Nucleus accumbens (tissue), 56 donors: ENCODE data around the gene DMRTB1.
A peak's percentile ranks its signal among the peaks of the same experiment; 100 is the strongest.

ENCODE experiments used
- DNase-seq, 56 donors: peaks; one replicate each; lab custom pipeline; 2025; lab: John Stamatoyannopoulos, UW

DMRTB1 gene

GRCh38 chr1:53462769-53463501 is 3.7 kb downstream of the DMRTB1 start:
- DNase-seq, result no peak

GRCh38 chr1:53463961-53464899 is 5.0 kb downstream of the DMRTB1 start:
- no peak for DNase-seq

GRCh38 chr1:53465023-53465957 is 6.1 kb downstream of the DMRTB1 start:
- no peak for DNase-seq

GRCh38 chr1:53467391-53467790 is 8.2 kb downstream of the DMRTB1 start:
- DNase-seq, result no peak

- DNase-seq, result no peak
These were observed 9.2 kb downstream of the DMRTB1 start for GRCh38 chr1:53468374-53468773.

- DNase-seq, result no peak
These were observed 10.2 kb downstream of the DMRTB1 start for GRCh38 chr1:53469373-53469772.

GRCh38 chr1:53470155-53470554 is 11.0 kb downstream of the DMRTB1 start:
- DNase-seq, result peak in 46 of 56 donors; percentile 1 to 78 (median 28)

- DNase-seq, result no peak
These were observed 11.4 kb downstream of the DMRTB1 start for GRCh38 chr1:53470584-53470983.

- DNase-seq, result no peak
These were observed 11.8 kb downstream of the DMRTB1 start for GRCh38 chr1:53471000-53471399.

- no peak for DNase-seq
These were observed 14.3 kb downstream of the DMRTB1 start for GRCh38 chr1:53473463-53473862.

- no peak for DNase-seq
These were observed 16.5 kb downstream of the DMRTB1 start for GRCh38 chr1:53475664-53476063.

GRCh38 chr1:53476579-53476978 is 17.4 kb downstream of the DMRTB1 start:
- DNase-seq, result no peak

GRCh38 chr1:53477651-53478501 is 18.7 kb downstream of the DMRTB1 start:
- no peak for DNase-seq

GRCh38 chr1:53478502-53478818 is 19.3 kb downstream of the DMRTB1 start:
- DNase-seq, result no peak

- no peak for DNase-seq
These were observed 21.5 kb downstream of the DMRTB1 start for GRCh38 chr1:53480678-53481077.

GRCh38 chr1:53481456-53481855 is 22.3 kb downstream of the DMRTB1 start:
- no peak for DNase-seq

- no peak for DNase-seq
These were observed 23.4 kb downstream of the DMRTB1 start for GRCh38 chr1:53482441-53483153.

GRCh38 chr1:53483170-53483569 is 24.0 kb downstream of the DMRTB1 start:
- DNase-seq, result no peak

GRCh38 chr1:53483656-53484055 is 24.5 kb downstream of the DMRTB1 start:
- no peak for DNase-seq
